Stimulated activated CD8-positive, alpha-beta memory T cell treated with anti-CD3 and anti-CD28 coated beads, Interleukin-15, amount 100 ng/mL, for 24 hours (primary cell): ENCODE measurements around the gene SLC25A1.

Source experiments
- DNase-seq: peaks from one replicate; pipeline ENCODE4 v3.0.0-alpha.2; 2020; ENCODE audit warnings: low read depth

Gene SLC25A1

GRCh38 chr22:19137384-19138216 lies 40.9 kb downstream of the SLC25A1 start:
- no peak for DNase-seq

GRCh38 chr22:19136915-19137314 lies 41.6 kb downstream of the SLC25A1 start:
- no peak for DNase-seq

GRCh38 chr22:19134874-19135273 lies 43.7 kb downstream of the SLC25A1 start:
- DNase-seq: no peak

GRCh38 chr22:19134176-19134831 lies 44.2 kb downstream of the SLC25A1 start:
- no peak for DNase-seq

GRCh38 chr22:19133561-19133960 lies 45.0 kb downstream of the SLC25A1 start:
- DNase-seq: no peak

- DNase-seq: no peak
Measured at GRCh38 chr22:19132693-19133400, 45.7 kb downstream of the SLC25A1 start.

- DNase-seq: no peak
Measured at GRCh38 chr22:19132153-19132552, 46.4 kb downstream of the SLC25A1 start.

- no peak for DNase-seq
Measured at GRCh38 chr22:19131685-19132015, 46.9 kb downstream of the SLC25A1 start.

GRCh38 chr22:19130959-19131684 lies 47.4 kb downstream of the SLC25A1 start, which contains the start of gene TSSK2:
Gene TSSK2, plus strand, starts transcription at chr22:19131308. Its CDS starts 92 bp downstream, at chr22:19131400.
- DNase-seq: no peak

GRCh38 chr22:19129871-19130270 lies 48.7 kb downstream of the SLC25A1 start:
- DNase-seq: no peak

- DNase-seq: no peak
Measured at GRCh38 chr22:19128946-19129727, 49.4 kb downstream of the SLC25A1 start.

- DNase-seq: no peak
Measured at GRCh38 chr22:19128009-19128401, 50.5 kb downstream of the SLC25A1 start.

GRCh38 chr22:19127329-19128008 lies 51.1 kb downstream of the SLC25A1 start:
- DNase-seq: no peak

GRCh38 chr22:19126309-19127273 lies 51.9 kb downstream of the SLC25A1 start:
- DNase-seq: no peak
